HG03521 (cell line): Measurements from ENCODE around the gene PIEZO2.
"Not testable (repeated sequence)": the region's sequence is repeated elsewhere in the genome, so short reads cannot be mapped to it uniquely, and the experiment has no call there.

Experiments
- ATAC-seq: cut with Tn5 transposase; IDR thresholded peaks from one replicate; pipeline ENCODE4 v1.9.1; 2021; ENCODE audit warnings: mild to moderate bottlenecking, moderate library complexity; ENCODE audit not compliant: unreplicated experiment

The PIEZO2 gene

DNA sequence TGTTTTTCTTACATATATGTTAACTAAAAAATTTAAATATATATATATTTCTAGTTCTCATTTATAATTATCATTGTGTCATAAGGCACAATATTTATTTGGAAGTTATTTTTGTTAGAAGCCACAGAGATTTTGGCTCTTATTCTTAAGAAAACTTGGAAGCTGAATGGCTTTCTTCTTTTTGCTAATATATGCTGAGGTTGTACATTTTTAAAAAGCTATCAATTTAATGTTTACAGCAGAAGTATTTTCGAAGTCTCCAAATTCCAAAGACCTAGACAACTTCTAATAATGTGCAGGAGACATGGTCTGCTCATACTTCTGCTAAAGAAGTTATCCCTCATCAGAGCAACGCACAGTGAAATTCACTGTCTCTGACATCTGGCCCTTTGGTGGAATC lies 3.7 kb upstream of the PIEZO2 start:
- ATAC-seq, result no peak

DNA sequence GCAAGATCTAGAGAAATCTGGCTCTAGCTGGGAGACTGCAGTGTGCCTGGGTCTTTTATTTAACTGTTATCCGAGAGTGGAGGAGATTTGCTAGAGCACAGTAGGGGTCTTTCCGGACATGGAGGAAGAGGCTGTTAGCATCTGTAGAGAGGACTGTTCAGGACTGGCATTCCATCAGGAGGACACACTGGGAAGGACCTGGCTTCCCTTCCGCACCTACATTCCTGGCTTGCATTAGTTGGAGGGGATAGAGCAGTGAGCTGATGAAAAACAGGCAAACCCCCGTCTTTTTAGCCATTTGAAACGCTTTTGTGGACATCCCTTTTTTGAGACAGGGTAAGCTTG lies 874 bp upstream of the PIEZO2 start:
- ATAC-seq, result no peak

DNA sequence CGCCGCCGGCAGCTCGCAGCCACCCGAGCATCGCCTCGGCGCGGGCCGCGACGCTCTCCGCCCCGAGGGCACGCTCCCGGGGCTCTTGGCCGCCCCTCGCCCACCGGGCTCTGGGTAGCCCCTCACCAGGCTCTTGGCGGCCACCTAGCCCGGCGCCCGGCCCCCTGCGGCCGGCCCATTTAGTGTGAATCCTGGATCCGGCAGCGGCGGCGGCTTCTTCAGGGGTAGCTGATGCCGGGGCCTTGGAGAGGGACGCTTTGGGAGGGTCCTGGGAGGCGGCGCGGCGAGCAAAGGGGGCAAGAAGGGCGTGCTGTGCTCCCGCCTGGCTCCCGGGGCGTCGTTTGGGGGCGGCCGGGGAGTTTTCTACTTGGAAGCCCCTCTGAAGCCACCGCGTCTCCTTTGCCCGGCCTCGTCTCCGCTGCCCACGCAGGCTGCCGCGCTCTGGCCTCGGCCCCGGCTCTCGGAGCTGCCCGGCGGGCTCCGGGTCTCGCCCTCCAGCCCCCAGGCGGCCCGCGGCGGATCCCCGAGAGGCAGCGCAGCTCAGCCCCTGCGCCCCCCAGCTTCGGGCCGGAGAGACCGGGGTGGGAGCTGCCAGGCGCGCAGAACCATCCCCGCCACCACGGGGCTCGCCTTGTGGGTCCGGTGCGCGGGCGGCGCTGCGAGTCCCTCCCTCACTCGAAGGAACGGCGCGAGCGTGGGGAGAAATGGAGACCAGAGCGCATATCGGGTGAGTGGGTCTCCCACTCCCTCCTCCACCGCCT lies 509 bp downstream of the PIEZO2 start:
- no peak for ATAC-seq

DNA sequence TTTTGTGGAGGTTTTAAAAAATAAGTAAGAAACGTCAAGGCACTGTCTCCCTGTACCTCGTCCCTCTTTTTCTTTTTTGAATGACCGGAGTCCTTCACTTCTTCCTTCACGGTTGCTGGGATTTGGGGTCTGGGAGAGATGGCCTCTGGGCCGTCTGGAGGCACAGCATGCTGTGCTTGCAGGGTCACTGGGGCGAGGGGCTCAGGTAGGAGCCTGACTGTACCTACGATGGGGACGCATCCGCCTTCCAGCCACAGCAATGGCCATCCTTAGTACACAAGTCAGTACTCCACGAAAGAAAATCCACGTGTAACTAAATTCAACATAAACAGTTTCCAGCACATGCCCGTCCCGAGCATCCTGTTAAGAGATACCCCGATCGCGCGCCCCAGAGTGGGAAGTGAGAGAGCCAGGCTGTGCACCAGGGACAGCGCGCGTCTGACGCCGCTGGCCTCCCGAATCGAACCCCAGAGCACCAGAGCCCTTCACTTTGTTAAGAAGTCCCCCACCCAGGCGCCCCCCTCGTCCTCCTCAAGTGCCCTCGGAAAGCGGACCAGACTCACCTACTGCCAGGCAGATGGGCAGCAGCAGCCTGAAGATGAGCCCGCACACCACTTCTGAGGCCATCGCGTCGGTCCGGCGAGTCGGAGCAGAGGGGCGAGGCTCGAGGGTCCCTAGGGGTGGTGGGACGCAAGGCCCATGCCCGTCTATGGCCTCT lies 1.2 kb downstream of the PIEZO2 start:
- ATAC-seq, result no peak

DNA sequence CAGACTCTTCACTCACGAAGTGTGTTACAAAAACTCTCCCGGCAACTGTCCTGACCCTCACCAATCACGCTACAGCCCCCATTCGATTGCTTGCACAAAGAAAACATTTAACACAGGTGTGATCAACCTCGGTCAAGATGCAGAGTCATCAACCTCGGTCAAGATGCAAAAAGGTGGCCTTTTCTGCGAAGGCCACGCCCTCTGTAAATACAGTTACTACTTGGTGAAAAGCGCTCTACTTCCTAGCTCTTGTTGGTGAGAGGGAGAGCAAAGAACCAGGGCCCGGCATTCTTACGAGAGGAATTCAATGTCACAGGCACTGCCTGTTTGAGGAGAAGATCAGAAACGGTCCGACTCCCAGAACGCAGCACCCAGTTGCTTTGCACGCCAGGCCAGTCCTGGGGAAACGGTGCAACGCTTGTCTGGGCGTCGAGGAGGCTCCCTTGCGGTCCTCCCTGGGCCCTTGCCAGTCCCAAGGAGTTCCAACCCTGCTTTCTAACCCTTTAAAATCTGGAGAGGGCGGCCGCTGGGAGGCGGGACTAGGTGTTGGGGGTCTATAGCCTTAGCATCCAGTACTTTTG lies 1.9 kb downstream of the PIEZO2 start:
- ATAC-seq, result no peak

DNA sequence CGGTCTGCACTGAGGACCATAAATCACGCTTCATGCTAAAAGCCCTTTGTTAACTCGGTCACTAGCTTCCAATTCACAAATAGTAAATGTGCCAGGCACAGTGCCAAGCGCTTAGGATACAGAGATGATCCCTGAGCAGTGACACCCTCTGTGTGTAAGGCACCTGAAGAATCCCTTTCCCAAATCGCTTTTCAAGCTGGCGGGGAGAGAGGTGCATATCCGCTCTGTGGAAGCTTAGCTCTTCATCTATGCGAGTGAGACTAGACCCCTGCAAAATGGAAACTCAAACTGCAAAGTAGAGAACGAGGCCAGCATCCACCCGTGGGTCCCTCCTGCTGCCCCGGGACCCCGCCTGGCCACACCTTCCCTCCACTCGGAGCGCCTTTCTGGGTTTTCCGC lies 2.4 kb downstream of the PIEZO2 start:
- no peak for ATAC-seq

DNA sequence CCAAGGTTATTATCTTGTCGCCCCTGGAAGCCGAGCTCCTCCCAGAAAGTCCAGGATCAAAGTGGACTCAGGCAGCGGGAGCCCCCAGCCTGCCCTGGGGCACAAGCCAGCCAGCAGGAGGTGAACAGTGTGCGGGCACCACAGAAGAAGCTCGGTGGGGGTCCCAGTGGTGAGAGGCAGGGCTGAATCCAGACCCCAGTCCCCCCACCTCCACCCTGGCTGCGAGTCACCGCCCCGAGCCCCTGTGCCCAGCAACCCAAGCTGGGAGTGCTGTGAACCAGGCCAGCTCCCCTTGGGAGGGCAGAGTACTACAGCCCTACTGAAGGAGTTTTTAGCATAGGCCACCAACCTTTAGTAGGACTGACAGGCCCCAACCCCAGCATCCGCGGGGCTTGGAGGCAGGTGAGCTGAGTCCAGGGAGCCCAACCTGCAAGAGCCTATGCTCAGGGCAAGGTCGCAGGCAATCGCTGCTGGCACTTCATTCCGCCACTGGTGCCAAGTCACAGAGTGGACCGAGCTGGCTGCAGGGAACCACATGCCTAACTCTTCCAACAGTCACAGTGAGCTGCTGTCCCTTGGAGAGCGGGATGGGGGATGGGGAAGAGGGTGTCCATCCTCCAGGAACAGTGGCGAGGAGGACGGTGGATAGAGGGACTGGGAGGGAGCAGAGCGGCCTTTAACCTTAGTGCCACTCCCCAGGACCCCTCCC lies 3.0 kb downstream of the PIEZO2 start:
- no peak for ATAC-seq

DNA sequence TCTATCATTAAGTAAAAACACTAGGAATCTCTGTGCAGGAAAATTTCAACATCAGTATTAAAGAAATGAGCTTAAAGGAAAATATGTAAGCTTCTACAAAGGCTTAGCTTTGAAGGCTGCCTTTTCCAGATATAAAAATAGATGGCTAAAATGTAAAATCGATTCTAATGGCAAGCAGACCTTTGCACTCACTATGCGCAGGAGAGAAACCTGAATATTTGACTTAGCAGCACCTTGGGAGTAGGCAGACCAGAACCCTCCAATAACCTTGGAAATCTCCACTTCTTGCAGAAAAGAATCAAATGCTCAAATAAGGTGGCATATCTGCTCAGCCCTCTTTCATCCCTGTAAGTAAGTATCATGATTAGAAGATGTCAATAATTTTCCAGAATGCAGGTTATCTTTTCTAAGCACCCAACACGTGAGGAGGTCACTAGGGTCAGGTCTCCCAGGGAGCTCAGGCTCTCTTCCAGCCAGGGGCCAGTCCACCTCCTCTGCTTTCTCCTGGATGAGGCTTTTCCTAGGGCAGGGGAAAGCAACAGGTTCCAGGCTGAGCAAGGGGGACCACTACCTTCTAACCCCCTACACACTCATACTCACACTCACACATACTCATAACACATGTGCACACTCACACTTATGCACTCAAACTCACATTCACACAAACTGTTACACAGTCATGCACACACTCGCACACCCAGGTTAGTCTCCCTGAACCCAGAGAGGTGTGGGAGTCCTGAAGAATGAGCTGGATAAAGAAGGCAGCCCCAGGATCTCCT lies 3.8 kb downstream of the PIEZO2 start:
- ATAC-seq, result no peak

DNA sequence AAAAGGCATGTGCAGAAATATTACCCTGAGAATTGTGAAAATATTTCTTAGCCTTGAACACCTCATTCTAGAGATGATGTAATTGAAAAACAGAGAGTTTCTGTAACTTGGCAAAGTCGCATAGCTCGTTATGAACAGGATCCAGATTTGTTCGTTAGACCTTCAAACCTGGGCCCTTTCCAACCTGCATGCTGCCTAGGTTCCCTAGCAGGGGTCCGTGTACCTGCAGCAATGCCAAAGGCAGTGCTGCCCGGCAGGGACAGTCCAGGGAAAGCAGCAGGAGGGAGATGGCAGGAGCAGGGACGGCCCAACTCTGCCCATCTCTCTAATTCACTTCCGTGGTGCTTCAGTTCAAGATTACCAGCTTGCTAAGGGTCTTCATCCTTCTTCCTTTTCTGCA lies 12.0 kb downstream of the PIEZO2 start:
- no peak for ATAC-seq

DNA sequence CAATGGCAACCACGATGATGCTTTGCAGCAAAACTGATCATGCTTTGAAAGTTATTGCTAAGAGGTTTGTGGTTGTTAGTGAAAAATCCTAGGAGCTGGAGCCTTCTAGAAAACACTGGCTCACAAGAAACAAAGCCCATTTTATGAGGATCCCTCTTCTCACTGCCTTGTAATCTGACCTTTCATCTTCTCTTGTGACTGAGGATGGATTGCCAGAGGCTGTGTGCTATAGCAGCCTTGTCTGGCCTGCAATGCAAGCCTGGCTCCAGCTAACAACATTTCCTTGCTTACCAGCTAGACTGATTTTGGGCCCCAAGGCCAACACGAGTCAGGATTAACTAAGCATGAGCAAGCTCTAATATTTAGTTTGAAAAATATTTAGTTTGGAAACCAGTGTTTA lies 13.1 kb downstream of the PIEZO2 start:
- ATAC-seq, result no peak

DNA sequence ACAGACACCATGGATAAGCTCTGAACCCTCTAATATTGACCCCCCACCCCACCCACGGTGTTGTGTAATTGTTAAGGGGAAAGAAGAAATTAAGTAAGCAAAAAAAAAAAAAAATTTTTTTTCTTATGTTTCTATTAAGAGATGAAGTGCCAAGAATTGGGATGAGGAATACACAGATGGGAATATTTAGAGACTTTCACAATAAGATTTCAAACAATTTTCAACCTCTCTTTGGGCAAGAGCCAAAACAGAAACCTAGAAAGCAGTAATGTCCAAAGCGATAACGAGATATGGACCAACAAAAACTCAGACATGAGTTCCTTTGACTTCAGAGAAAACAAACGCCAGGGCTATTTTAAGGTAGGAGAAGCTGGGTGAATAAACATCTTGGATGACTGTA lies 14.4 kb downstream of the PIEZO2 start:
- no peak for ATAC-seq

DNA sequence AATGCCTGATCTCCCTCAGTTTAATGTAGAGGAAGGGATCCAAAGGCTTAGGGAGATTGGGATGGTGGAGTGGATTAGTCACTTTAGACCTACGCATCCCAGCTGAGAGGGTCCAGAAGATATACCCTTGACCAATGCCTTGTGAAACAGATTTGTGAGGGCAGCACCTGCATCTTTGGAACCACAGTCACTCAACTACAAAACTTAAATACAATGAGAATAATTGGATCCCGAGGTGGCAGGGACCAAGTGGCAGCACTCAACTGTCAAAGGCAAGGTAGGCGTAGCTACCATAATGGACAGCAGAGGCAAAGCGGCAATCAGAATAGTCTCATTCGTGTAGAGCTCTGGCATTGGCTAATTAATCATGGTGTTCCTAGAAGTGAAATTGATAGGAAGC lies 20.3 kb downstream of the PIEZO2 start:
- not testable (repeated sequence) for ATAC-seq

DNA sequence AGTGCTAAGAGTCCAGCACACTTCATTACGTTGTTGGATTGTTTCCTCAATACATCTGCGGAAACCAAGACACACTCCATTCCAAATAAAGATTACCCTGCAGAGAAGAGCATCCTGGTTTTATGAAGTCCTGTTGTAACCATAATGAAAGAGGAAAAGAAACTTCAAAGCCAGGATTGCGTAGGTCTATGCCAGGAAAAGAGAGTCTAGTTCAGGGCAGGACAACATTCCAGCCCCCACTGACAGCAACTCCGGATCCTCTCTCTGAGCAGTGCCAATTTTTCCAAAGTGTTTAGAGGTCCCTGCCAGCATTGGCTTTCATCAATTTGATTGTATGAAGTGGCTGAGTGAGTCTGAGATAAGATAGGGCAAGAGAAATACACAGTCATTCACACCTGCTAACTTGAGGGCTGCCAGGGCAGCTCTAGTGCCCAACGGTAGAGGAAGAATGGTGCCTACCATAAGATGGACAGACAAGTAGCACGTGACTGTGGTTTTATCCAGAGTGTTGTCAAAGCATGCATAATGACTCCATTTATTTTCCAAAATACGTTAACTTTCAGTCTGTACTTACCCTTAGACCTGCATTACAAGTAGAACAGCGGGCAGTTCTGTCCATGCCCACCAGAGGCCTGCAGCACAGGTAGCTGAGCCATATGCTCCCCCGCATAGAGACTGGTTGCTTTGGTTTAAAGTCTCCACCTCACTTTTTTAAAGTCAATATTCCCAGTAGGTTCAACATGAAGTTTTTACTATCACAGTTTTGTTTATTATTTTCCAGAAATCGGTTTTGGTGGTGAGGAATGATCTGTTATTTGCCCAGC lies 23.7 kb downstream of the PIEZO2 start:
- ATAC-seq, result no peak

DNA sequence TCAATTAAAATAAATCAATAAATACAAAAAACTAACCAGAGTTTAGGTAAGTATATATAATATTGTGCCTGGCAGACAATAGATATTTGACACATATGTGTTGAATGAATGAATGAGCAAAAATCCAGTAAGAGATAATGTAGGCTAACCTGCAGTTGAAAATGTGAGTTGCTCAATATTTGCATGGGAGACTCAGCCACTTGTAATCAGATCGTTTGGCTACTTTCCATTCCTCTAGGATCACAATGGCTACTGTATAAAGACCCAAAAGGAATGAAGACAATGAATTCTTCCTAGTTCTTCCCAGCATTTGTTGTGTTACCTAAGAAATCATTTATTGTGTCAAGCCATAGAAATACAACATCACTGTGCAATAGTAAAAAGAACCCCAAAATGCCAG lies 25.3 kb downstream of the PIEZO2 start:
- no peak for ATAC-seq

DNA sequence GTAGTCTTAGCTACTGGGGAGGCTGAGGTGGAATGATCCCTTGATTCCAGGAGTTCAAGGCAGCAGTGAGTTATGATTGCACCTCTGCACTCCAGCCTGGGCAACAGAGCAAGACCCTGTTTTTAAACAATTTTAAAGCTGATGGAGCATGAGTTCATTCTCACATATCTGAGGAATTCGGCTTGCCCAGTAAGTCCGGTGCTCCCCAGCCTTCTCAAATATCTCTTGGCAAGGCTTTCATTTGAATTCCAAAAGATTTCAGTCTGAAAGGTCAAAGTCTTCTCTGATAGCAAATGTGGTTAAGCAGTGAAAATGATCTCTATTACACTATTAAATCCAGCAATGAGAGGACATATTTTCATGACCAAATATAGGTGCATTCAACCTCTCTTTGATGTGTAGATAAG lies 27.9 kb downstream of the PIEZO2 start:
- no peak for ATAC-seq

DNA sequence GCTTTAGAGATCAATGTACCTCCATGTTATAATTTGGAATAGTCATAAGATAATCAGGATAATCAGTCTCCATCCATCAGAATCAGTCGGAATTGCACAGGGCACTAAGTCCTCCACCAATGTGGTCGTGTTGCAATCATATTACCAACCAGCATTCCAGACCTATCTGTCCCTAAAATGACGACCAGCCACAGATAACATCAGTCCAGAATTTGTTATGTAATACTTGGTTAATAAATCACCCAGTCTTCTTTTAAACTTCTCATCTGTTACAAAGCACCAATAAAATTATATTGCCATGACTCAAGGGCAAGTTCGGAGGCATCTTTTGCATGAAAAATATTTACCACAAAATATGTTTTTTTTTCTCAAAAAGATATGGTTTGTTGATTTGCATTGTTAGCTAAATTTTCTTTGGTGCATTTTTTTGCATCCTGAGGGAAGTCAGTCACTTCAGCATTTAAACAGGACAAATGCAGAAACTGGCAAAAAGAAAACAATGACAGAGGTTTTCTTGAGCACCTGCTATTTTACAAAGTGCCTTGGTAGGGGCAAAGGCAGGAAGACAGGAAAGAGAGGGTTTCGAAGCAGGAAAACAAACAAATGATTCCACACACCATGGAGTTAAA lies 29.3 kb downstream of the PIEZO2 start:
- ATAC-seq, result no peak

DNA sequence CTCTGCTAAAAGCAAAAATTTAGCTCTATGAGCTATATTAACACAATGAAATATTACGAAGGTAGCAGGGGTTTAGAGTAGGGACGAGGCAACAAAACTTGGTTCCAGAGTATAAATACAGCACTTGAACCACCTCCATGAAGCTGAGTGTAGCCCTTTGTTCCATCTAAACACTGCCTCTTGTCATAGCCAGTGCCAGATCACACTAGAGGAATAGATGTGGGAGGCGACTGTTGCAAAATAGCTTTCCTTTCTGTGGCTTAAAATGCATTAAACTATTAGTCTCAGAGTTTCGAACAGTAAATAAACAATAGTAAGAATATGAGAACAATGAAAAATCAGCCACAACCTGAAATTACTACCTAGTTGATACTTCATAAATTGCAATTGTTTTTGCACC lies 29.8 kb downstream of the PIEZO2 start:
- no peak for ATAC-seq

DNA sequence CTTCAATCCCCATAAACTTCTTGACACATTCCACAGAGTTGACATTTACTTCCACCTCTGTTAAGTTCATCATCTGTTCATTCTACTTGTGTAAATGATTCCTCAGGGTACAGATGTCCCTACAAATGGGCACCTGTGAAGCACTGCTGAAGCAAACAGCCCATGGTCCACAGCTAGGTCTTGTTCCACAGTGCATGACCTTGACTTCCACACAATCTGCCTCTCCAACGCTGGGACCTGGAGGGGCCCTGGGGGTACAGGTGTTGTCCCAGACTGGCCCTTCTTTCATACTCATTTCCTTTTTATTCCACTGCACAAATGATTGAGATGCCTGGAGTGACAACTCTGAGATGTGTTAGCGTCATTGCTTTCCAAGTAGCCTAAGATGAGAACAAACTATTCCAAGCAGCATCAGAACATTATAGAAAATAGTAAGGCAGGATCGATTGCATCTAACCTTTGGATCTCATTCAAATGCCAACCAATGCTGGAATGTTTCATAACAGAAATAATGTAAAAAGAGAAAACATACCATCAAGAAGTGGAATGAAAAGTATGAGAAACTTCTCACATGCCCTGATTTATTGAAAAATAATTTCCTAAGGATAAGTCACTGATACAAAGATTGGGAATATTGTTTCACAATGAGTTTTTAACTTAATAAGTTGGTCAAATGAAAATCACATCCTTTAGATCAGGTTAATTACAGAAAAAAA lies 31.2 kb downstream of the PIEZO2 start:
- ATAC-seq, result no peak

DNA sequence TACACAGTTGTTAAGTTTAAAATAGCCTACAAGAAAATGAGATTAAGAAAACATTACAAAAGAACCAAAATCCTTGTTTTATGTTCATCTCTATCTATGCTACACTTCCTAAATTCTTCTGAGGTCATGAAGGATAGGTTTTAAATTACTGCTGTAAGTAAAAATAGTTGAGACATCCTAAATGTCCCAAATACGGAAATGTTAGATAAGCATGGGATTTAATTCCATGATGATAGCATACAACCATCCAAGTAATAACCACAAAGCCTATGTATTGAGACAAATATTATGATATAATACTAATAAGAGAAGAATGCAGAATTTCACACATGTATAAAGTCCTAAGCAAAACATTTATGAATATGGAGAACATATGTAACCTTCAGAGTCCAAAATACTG lies 34.1 kb downstream of the PIEZO2 start:
- no peak for ATAC-seq
